MM.1S (cell line): ENCODE results near the gene NAALADL2.

ENCODE experiments used
- DNase-seq: peaks from one replicate; pipeline ENCODE4 v3.0.0-alpha.2; 2015
- H2AFZ ChIP-seq: fragments of 300-600 bp; sonication (generic); 2 replicates; pipeline ENCODE4 v1.6.0; 2016; ENCODE audit warnings: antibody characterized with exemption, low read length
- H3F3A ChIP-seq: fragments of 300-600 bp; sonication (generic); 2 replicates; pipeline ENCODE4 v1.6.1; 2016; ENCODE audit warnings: mild to moderate bottlenecking, antibody characterized with exemption, low read length, moderate library complexity, mixed read lengths; ENCODE audit not compliant: insufficient read depth
- H3K27ac ChIP-seq: fragments of 300-600 bp; sonication (generic); 2 replicates; pipeline ENCODE4 v1.5.1; 2016; ENCODE audit warnings: mild to moderate bottlenecking, low read length
- H3K27me3 ChIP-seq: fragments of 300-600 bp; sonication (generic); replicated peaks from 2 replicates; pipeline ENCODE4 v1.6.0; 2016; ENCODE audit warnings: low read length; ENCODE audit not compliant: insufficient read depth
- H3K36me3 ChIP-seq: fragments of 300-600 bp; sonication (generic); replicated peaks from 2 replicates; pipeline ENCODE4 v1.6.1; 2016; ENCODE audit warnings: mild to moderate bottlenecking, low read length, mixed read lengths; ENCODE audit not compliant: insufficient read depth
- H3K4me1 ChIP-seq: fragments of 300-600 bp; sonication (generic); 2 replicates; pipeline ENCODE4 v1.6.1; 2016; ENCODE audit warnings: low read length, mixed read lengths
- H3K4me2 ChIP-seq: fragments of 300-600 bp; sonication (generic); 2 replicates; pipeline ENCODE4 v1.6.0; 2016; ENCODE audit warnings: low read depth, low read length
- H3K4me3 ChIP-seq: fragments of 300-600 bp; sonication (generic); 2 replicates; pipeline ENCODE4 v1.5.1; 2016; ENCODE audit warnings: low read length, mixed read lengths
- H3K79me2 ChIP-seq: fragments of 300-600 bp; sonication (generic); 2 replicates; pipeline ENCODE4 v1.6.1; 2016; ENCODE audit warnings: mixed run types, low read length, mixed read lengths
- H3K9ac ChIP-seq: fragments of 300-600 bp; sonication (generic); 2 replicates; pipeline ENCODE4 v1.6.1; 2016; ENCODE audit warnings: low read length, mixed read lengths
- H3K9me2 ChIP-seq: fragments of 300-600 bp; sonication (generic); replicated peaks from 2 replicates; pipeline ENCODE4 v1.6.1; 2016; ENCODE audit warnings: mild to moderate bottlenecking, low read length, mixed read lengths; ENCODE audit not compliant: insufficient read depth
- H3K9me3 ChIP-seq: fragments of 300-600 bp; sonication (generic); replicated peaks from 2 replicates; pipeline ENCODE4 v1.6.1; 2016; ENCODE audit warnings: mild to moderate bottlenecking, low read length, mixed read lengths; ENCODE audit not compliant: insufficient read depth
- H4K20me1 ChIP-seq: fragments of 300-600 bp; sonication (generic); 2 replicates; pipeline ENCODE4 v1.6.1; 2016; ENCODE audit warnings: mild to moderate bottlenecking, low read length, moderate library complexity, mixed read lengths; ENCODE audit not compliant: insufficient read depth
- CTCF ChIP-seq: fragments of 300-600 bp; sonication (generic); IDR thresholded peaks from 2 replicates; pipeline ENCODE4 v1.5.1; 2016; ENCODE audit warnings: antibody characterized with exemption, low read length, mixed read lengths
- EZH2 ChIP-seq: fragments of 300-600 bp; sonication (generic); optimal IDR thresholded peaks from 2 replicates; pipeline ENCODE3; 2017; ENCODE audit warnings: low read depth, mild to moderate bottlenecking, antibody characterized with exemption, low read length, mixed read lengths
- EZH2phosphoT487 ChIP-seq: fragments of 300-600 bp; sonication (generic); IDR thresholded peaks from 2 replicates; pipeline ENCODE4 v1.6.1; 2018; ENCODE audit warnings: antibody characterized with exemption, low read length

Gene NAALADL2

DNA sequence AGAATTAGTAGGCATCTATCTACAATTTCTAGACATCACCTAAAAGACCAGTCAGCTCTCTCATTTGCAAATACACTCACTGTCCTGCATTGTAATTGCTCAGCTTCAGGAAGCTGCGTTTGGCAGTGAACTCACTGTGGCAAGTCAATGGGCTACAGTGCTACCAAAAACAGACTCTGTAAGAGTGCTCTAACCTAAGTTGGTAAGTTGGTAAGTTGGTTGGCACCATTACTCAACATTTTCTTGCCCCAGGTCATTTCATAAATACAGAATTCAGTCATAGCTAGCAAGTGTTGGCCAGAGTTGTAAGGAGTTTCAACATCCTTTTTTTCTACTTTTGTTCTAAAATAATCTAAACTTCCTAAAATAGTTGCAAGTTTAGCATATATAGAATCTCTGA is 466.3 kb downstream of the NAALADL2 start:
- H3F3A ChIP-seq, result no peaks in the 10 kb centered on the region
- no peak overlapping the region for H3K4me3 ChIP-seq
- H3K9me2 ChIP-seq, result no peaks in the 10 kb centered on the region
- no peaks in the 10 kb centered on the region for H3K27me3 ChIP-seq
- H3K27ac ChIP-seq, result no peak overlapping the region
- no peak overlapping the region for H2AFZ ChIP-seq
- no peak overlapping the region for H3K4me2 ChIP-seq
- no peak overlapping the region for H3K9ac ChIP-seq
- no peaks in the 10 kb centered on the region for H3K9me3 ChIP-seq
- H3K36me3 ChIP-seq, result no peaks in the 10 kb centered on the region
- no peaks in the 10 kb centered on the region for H3K79me2 ChIP-seq
- no peaks in the 10 kb centered on the region; the same call in 1 of the 2 replicates for H3K4me1 ChIP-seq
- no peaks in the 10 kb centered on the region for H4K20me1 ChIP-seq
- TF ChIP-seq EZH2 (no peak), EZH2phosphoT487 (no peak), CTCF (no peak)
- DNase-seq, result no peak

DNA sequence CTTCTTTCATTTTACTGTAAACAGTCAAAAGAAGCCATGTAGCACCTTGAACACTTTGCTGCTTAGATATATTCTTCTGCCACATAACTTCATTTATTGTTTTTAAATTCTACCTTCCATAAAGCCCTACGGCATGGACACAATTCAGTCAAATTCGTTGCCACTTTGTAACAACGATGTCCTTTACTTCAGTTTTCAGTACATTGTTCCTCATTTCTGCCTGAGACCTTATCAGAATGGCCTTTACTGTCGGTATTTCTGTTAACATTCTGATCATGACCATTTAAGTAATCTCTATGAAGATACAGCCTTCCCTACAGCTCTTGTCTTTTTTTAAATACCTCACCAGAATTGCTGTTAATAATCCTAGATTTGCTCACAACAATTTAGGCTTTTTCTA is 466.9 kb downstream of the NAALADL2 start:
- no peak for DNase-seq
- no peak overlapping the region for H2AFZ ChIP-seq

DNA sequence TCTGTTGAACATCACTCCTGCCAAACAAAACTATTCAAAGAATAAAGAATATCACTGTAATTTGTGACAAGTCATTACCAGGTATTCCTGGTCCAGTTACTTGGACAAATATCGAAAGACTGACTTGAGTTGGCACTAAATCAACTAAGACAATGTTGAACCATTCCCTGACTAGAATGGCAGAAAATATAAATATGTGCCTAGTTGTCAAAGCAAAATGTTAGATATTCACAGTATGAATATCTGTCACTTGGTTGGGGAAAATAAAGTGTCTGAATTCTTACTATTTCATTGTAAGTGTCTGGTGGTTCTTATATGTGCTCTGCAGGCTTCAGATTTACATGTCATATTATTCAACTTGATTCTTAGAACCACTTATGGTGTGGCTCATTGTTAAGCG is 470.2 kb downstream of the NAALADL2 start:
- Histone ChIP-seq H3K36me3 (no peaks in the 10 kb centered on the region), H4K20me1 (no peaks in the 10 kb centered on the region), H3K79me2 (no peaks in the 10 kb centered on the region), H3K4me2 (no peak overlapping the region), H3K27me3 (no peaks in the 10 kb centered on the region), H3F3A (no peaks in the 10 kb centered on the region), H3K9ac (no peak overlapping the region), H3K9me3 (no peaks in the 10 kb centered on the region), H2AFZ (no peak overlapping the region), H3K9me2 (no peaks in the 10 kb centered on the region), H3K27ac (no peak overlapping the region), H3K4me3 (no peak overlapping the region), H3K4me1 (no peaks in the 10 kb centered on the region; the same call in 1 of the 2 replicates)
- TF ChIP-seq EZH2 (no peak), EZH2phosphoT487 (no peak), CTCF (no peak)
- DNase-seq, result no peak

More for the DNA sequence above, 466.9 kb downstream of the NAALADL2 start:
- Histone ChIP-seq H3K79me2 (no peaks in the 10 kb centered on the region), H3K36me3 (no peaks in the 10 kb centered on the region), H3K9me3 (no peaks in the 10 kb centered on the region), H3K4me2 (no peak overlapping the region), H3K27me3 (no peaks in the 10 kb centered on the region), H3F3A (no peaks in the 10 kb centered on the region), H3K4me3 (no peak overlapping the region), H4K20me1 (no peaks in the 10 kb centered on the region), H3K9me2 (no peaks in the 10 kb centered on the region), H3K27ac (no peak overlapping the region), H3K4me1 (no peaks in the 10 kb centered on the region; the same call in 1 of the 2 replicates), H3K9ac (no peak overlapping the region)
- TF ChIP-seq CTCF (no peak), EZH2phosphoT487 (no peak), EZH2 (no peak)
